Right lobe of liver (tissue), 6 donors: ENCODE data around the gene RANBP1. TPM values are rescaled to one million over a fixed set of nuclear protein-coding genes. Genes with fewer than 3 reads are reported as not detected.

Experiments used
- ATAC-seq, 4 donors: fragments of 200-7000 bp; cut with Tn5 transposase; one replicate each; pipeline ENCODE4 v1.9.1; 2020; ENCODE audit warnings: mild to moderate bottlenecking in 4 of 4, moderate library complexity in 4 of 4
- DNase-seq, 3 donors: peaks; one replicate each; pipeline ENCODE4 v3.0.0-alpha.2; 2020
- H3K27ac ChIP-seq, 3 donors: fragments of 200-600 bp; one replicate each; pipeline ENCODE4 v1.8.0; 2022
- H3K27me3 ChIP-seq, 2 donors: fragments of 200-600 bp; one replicate each; pipeline ENCODE4 v1.8.0; 2022
- H3K36me3 ChIP-seq, 4 donors: fragments of 200-600 bp; sonication (generic) in 1 of 4; one replicate each; pipeline versions ENCODE4 v1.5.1 to v1.8.0; 2017 to 2022; ENCODE audit warnings: control low read depth in 1 of 4
- H3K4me1 ChIP-seq, 4 donors: fragments of 200-600 bp; sonication (generic) in 1 of 4; one replicate each; pipeline versions ENCODE4 v1.5.1 to v1.8.0; 2017 to 2022; ENCODE audit warnings: control low read depth in 1 of 4
- H3K4me3 ChIP-seq, 3 donors: fragments of 200-600 bp; one replicate each; pipeline ENCODE4 v1.8.0; 2022
- H3K9me3 ChIP-seq, 4 donors: fragments of 200-600 bp; sonication (generic) in 1 of 4; one replicate each; pipeline versions ENCODE4 v1.5.1 to v1.8.0; 2017 to 2022; ENCODE audit warnings: control low read depth in 1 of 4
- CTCF ChIP-seq, 4 donors: fragments of 200-600 bp in 3 of 4; fragments of 450-650 bp in 1 of 4; IDR thresholded peaks; one replicate each; pipeline versions ENCODE4 v1.5.1 to v1.8.0; 2016 to 2022; ENCODE audit warnings: antibody characterized with exemption in 4 of 4, mild to moderate bottlenecking in 2 of 4
- POLR2A ChIP-seq: fragments of 450-650 bp; IDR thresholded peaks from one replicate; pipeline ENCODE4 v1.6.1; 2017; ENCODE audit warnings: antibody characterized with exemption, mild to moderate bottlenecking
- WGBS: methylation state at CpG from one replicate; pipeline ENCODE4 v1.1.6; 2018; ENCODE audit warnings: low coverage, low lambda C conversion rate; ENCODE audit not compliant: insufficient coverage; ENCODE audit errors: missing lambda C conversion rate; 5-methylcytosine and 5-hydroxymethylcytosine counted together
- intact Hi-C, 2 donors: fragments of 100-400 bp; cut with DNase I; formaldehyde crosslinking; loops; one replicate each; pipeline versions ENCODE4 v1.11.2 to v1.14.1; 2022
- total RNA-seq, 6 experiments: library from RNA; depleted of rRNA in 2 of 6; stranded (reverse); fragments of >200 nt in 2 of 6; fragmentation: NEBNext Ultra II Directional in 3 of 6; extraction: Animal tissue kit (Norgen Biotek cat#: 25700) in 3 of 6; gene quantifications; one replicate each; pipeline versions ENCODE4 v1.1.0 to v1.2.4, GENCODE V29; 2016 to 2023
- donor health status: DM: no; HTN: yes; CAD: no.
- donor health status: DM: no; HTN: no; CAD: no.
- donor health status: DM: no; HTN: no; CAD: no.
- donor health status: DM: no; HTN: yes; CAD: no.
- donor health status: DM: no; HTN: yes; CAD: no.

Gene RANBP1
- total RNA-seq, 6 experiments from 2014 or later: 39.5 to 224 (median 52.2) TPM

- WGBS: no CpG with 5 or more reads among the region's 14 CpGs
- H3K27ac ChIP-seq: no peak overlapping the region
- TF ChIP-seq POLR2A (no peak), CTCF (IDR thresholded peaks at IDR 0.05) (no peak)
Measured at GRCh38 chr22:20154602-20155187, 38.8 kb downstream of the RANBP1 start.

GRCh38 chr22:20155330-20156041, 39.6 kb downstream of the RANBP1 start:
- 76% methylated on average over 4 of the region's 30 CpGs for WGBS
- Histone ChIP-seq H3K4me3 (no peak overlapping the region), H3K27me3 (no peaks in the 10 kb centered on the region), H3K9me3 (no peaks in the 10 kb centered on the region), H3K4me1 (no peaks in the 10 kb centered on the region), H3K27ac (no peak overlapping the region), H3K36me3 (no peaks in the 10 kb centered on the region)
- TF ChIP-seq POLR2A: no peak
- no peak for TF ChIP-seq CTCF (IDR thresholded peaks at IDR 0.05)
- intact Hi-C loops: loop anchor here (5.0 kb wide), 1 partner anchor 127 kb away; no protein-coding TSS in a partner anchor
- DNase-seq: no peak
- ATAC-seq: peak in 3 of 4 donors; percentile 7 to 23 (median 10)

More at GRCh38 chr22:20154602-20155187, 38.8 kb downstream of the RANBP1 start:
- intact Hi-C loops: loop anchor here (5.0 kb wide), 1 partner anchor 128 kb away; no protein-coding TSS in a partner anchor
- Histone ChIP-seq H3K27me3 (no peaks in the 10 kb centered on the region), H3K4me1 (no peaks in the 10 kb centered on the region), H3K4me3 (no peak overlapping the region), H3K36me3 (no peaks in the 10 kb centered on the region), H3K9me3 (no peaks in the 10 kb centered on the region)
- DNase-seq: no peak
- ATAC-seq: no peak

- ATAC-seq (no peak), DNase-seq (no peak)
- TF ChIP-seq CTCF (IDR thresholded peaks at IDR 0.05) (no peak), POLR2A (no peak)
- intact Hi-C loops: loop anchor here (5.0 kb wide), 1 partner anchor 126 kb away; no protein-coding TSS in a partner anchor
- Histone ChIP-seq H3K9me3 (no peaks in the 10 kb centered on the region), H3K36me3 (no peaks in the 10 kb centered on the region), H3K27ac (no peak overlapping the region), H3K4me3 (no peak overlapping the region), H3K4me1 (no peaks in the 10 kb centered on the region), H3K27me3 (no peaks in the 10 kb centered on the region)
- 80% methylated on average over 2 of the region's 7 CpGs for WGBS
Measured at GRCh38 chr22:20156042-20156389, 40.1 kb downstream of the RANBP1 start.

- ATAC-seq (peak; percentile 82 to 97 (median 92)), DNase-seq (peak; percentile 81 to 88 (median 86))
- intact Hi-C loops: loop anchor here (5.0 kb wide), 1 partner anchor 125 kb away; no protein-coding TSS in a partner anchor
- H3K4me3 ChIP-seq: no peak overlapping the region
- H3K27me3 ChIP-seq: no peaks in the 10 kb centered on the region
- H3K4me1 ChIP-seq: no peaks in the 10 kb centered on the region
- H3K27ac ChIP-seq: no peak overlapping the region
- H3K9me3 ChIP-seq: no peaks in the 10 kb centered on the region
- WGBS: 49% methylated on average over 5 of the region's 17 CpGs
- H3K36me3 ChIP-seq: no peaks in the 10 kb centered on the region
- TF ChIP-seq CTCF (IDR thresholded peaks at IDR 0.05) (peak; percentile 97 to 100 (median 98)), POLR2A (no peak)
Measured at GRCh38 chr22:20156611-20157429, 40.9 kb downstream of the RANBP1 start.
